GM23338 (cell line): ENCODE measurements around the gene DUSP15. TPM values are rescaled to one million over a fixed set of nuclear protein-coding genes. Genes with fewer than 3 reads are reported as not detected.

Source experiments
- ATAC-seq: fragments of 200-7000 bp; cut with Tn5 transposase; 3 replicates; pipeline ENCODE4 v1.9.1; 2020
- DNase-seq: peaks from one replicate; pipeline ENCODE4 v3.0.0-alpha.2; 2015; ENCODE audit warnings: low spot score
- H2AFZ ChIP-seq: fragments of 200-600 bp; sonication (generic); 2 replicates; pipeline ENCODE4 v1.8.0; 2016; ENCODE audit warnings: antibody characterized with exemption, mild to moderate bottlenecking, moderate library complexity
- H3F3A ChIP-seq: fragments of 200-600 bp; sonication (generic); replicated peaks from 2 replicates; pipeline ENCODE4 v1.8.0; 2017; ENCODE audit warnings: antibody characterized with exemption, mixed run types, low read depth
- H3K27ac ChIP-seq: fragments of 200-600 bp; sonication (generic); 2 replicates; pipeline ENCODE4 v1.6.1; 2016; ENCODE audit warnings: low read depth
- H3K27me3 ChIP-seq: fragments of 200-600 bp; sonication (generic); 2 replicates; pipeline ENCODE4 v1.8.0; 2016; ENCODE audit warnings: mild to moderate bottlenecking, mixed run types, moderate library complexity; ENCODE audit not compliant: insufficient read depth
- H3K36me3 ChIP-seq: fragments of 200-600 bp; sonication (generic); 2 replicates; pipeline ENCODE4 v1.8.0; 2016; ENCODE audit warnings: mild to moderate bottlenecking; ENCODE audit not compliant: insufficient read depth
- H3K4me1 ChIP-seq: fragments of 200-600 bp; sonication (generic); 2 replicates; pipeline ENCODE4 v1.8.0; 2016; ENCODE audit warnings: mild to moderate bottlenecking, moderate library complexity; ENCODE audit not compliant: insufficient read depth
- H3K4me2 ChIP-seq: fragments of 200-600 bp; sonication (generic); 2 replicates; pipeline ENCODE4 v1.7.1; 2017; ENCODE audit warnings: mixed run types
- H3K4me3 ChIP-seq: fragments of 200-600 bp; sonication (generic); 2 replicates; pipeline ENCODE4 v1.6.1; 2016; ENCODE audit warnings: mixed run types
- H3K79me2 ChIP-seq: fragments of 200-600 bp; sonication (generic); replicated peaks from 2 replicates; pipeline ENCODE4 v1.8.0; 2017; ENCODE audit warnings: mild to moderate bottlenecking; ENCODE audit not compliant: insufficient read depth
- H3K9me2 ChIP-seq: fragments of 200-600 bp; sonication (generic); 2 replicates; pipeline ENCODE4 v1.8.0; 2017; ENCODE audit not compliant: insufficient read depth
- H4K20me1 ChIP-seq: fragments of 200-600 bp; sonication (generic); replicated peaks from 2 replicates; pipeline ENCODE4 v1.8.0; 2017; ENCODE audit warnings: mild to moderate bottlenecking; ENCODE audit not compliant: insufficient read depth
- H3K27ac Mint-ChIP-seq: 2 replicates; pipeline ENCODE4 v1.8.0; 2020; ENCODE audit warnings: inconsistent platforms, mild to moderate bottlenecking, moderate library complexity, mixed read lengths
- H3K27me3 Mint-ChIP-seq: 3 replicates; pipeline ENCODE4 v1.8.0; 2022; ENCODE audit warnings: low read depth, mild to moderate bottlenecking, moderate library complexity, mixed read lengths, inconsistent platforms; ENCODE audit not compliant: insufficient read depth, poor library complexity
- H3K36me3 Mint-ChIP-seq: 3 replicates; pipeline ENCODE4 v1.8.0; 2021; ENCODE audit warnings: low read depth, mild to moderate bottlenecking, inconsistent platforms, moderate library complexity, mixed read lengths
- H3K4me1 Mint-ChIP-seq: 3 replicates; pipeline ENCODE4 v1.8.0; 2020; ENCODE audit warnings: mild to moderate bottlenecking, inconsistent platforms, mixed read lengths
- H3K4me3 Mint-ChIP-seq: 3 replicates; pipeline ENCODE4 v1.8.0; 2021; ENCODE audit warnings: moderate library complexity, mild to moderate bottlenecking, inconsistent platforms, mixed read lengths
- H3K9me3 Mint-ChIP-seq: 3 replicates; pipeline ENCODE4 v1.8.0; 2020; ENCODE audit warnings: moderate library complexity, mild to moderate bottlenecking, inconsistent platforms, mixed read lengths
- CREB1 ChIP-seq: fragments of 250-450 bp; sonication (Bioruptor Pico); IDR thresholded peaks from 2 replicates; pipeline ENCODE4 v1.5.0; 2020; ENCODE audit warnings: low read depth, mild to moderate bottlenecking, moderate library complexity
- CTCF ChIP-seq, 2 experiments: fragments of 200-600 bp in 1 of 2; sonication (generic) in 1 of 2; conservative IDR thresholded peaks; 2 replicates each; pipeline versions ENCODE4 v1.5.1 to v1.6.1; 2016 to 2017; ENCODE audit warnings: antibody characterized with exemption in 2 of 2, low read depth in 2 of 2, mild to moderate bottlenecking in 2 of 2, moderate library complexity in 1 of 2
- EZH2 ChIP-seq: fragments of 200-600 bp; sonication (generic); IDR thresholded peaks from one replicate; pipeline ENCODE4 v1.8.0; 2017; ENCODE audit warnings: antibody characterized with exemption, mild to moderate bottlenecking, low read depth; ENCODE audit not compliant: unreplicated experiment
- EZH2phosphoT487 ChIP-seq: fragments of 200-600 bp; sonication (generic); IDR thresholded peaks from one replicate; pipeline ENCODE4 v1.8.1; 2018; ENCODE audit warnings: antibody characterized with exemption; ENCODE audit not compliant: unreplicated experiment
- JUNB ChIP-seq: IDR thresholded peaks from one replicate; pipeline ENCODE4 v1.6.1; 2016; ENCODE audit warnings: antibody characterized with exemption; ENCODE audit not compliant: unreplicated experiment
- NANOG ChIP-seq: IDR thresholded peaks from 2 replicates; pipeline ENCODE4 v1.6.1; 2016; ENCODE audit warnings: antibody characterized with exemption, borderline replicate concordance
- POLR2AphosphoS5 ChIP-seq: IDR thresholded peaks from 2 replicates; pipeline ENCODE4 v1.6.1; 2016; ENCODE audit warnings: antibody characterized with exemption, low read depth
- STAT1 ChIP-seq: IDR thresholded peaks from one replicate; pipeline ENCODE4 v1.6.1; 2016; ENCODE audit warnings: antibody characterized with exemption; ENCODE audit not compliant: unreplicated experiment
- ZNF114 ChIP-seq: fragments of 250-450 bp; sonication (Bioruptor Pico); IDR thresholded peaks from 2 replicates; pipeline ENCODE4 v1.5.0; 2020; ENCODE audit warnings: mild to moderate bottlenecking, moderate library complexity
- ZNF331 ChIP-seq: fragments of 250-450 bp; sonication (Bioruptor Pico); IDR thresholded peaks from 2 replicates; pipeline ENCODE4 v1.5.0; 2020; ENCODE audit warnings: low read depth, mild to moderate bottlenecking, moderate library complexity
- polyA plus RNA-seq: library from polyadenylated mRNA; unstranded; fragments of >200 nt; fragmentation: Nextera tagmentation; extraction: Ambion mirVana; gene quantifications from 2 replicates; pipeline ENCODE4 v1.2.1, GENCODE V29; 2016
- total RNA-seq: library from RNA; depleted of rRNA; stranded (reverse); fragments of >200 nt; shearing (Covaris generic); gene quantifications from 2 replicates; pipeline ENCODE4 v1.2.3, GENCODE V29; 2014
- TF ChIP-seq, protein P1 (sequence below): IDR thresholded peaks from 2 replicates; pipeline ENCODE4 v1.6.1; 2016; ENCODE audit warnings: antibody characterized with exemption
- TF ChIP-seq, protein P2 (sequence below): fragments of 250-450 bp; sonication (Bioruptor Pico); IDR thresholded peaks from 2 replicates; pipeline ENCODE4 v1.5.0; 2020; ENCODE audit warnings: mild to moderate bottlenecking, moderate library complexity
- TF ChIP-seq, protein P3 (sequence below): IDR thresholded peaks from one replicate; pipeline ENCODE4 v1.6.1; 2018; ENCODE audit warnings: antibody characterized with exemption; ENCODE audit not compliant: unreplicated experiment

DUSP15 gene
- total and polyA plus RNA-seq, 2 experiments from 2014 or later, result 0.61 to 2.8 TPM

DNA sequence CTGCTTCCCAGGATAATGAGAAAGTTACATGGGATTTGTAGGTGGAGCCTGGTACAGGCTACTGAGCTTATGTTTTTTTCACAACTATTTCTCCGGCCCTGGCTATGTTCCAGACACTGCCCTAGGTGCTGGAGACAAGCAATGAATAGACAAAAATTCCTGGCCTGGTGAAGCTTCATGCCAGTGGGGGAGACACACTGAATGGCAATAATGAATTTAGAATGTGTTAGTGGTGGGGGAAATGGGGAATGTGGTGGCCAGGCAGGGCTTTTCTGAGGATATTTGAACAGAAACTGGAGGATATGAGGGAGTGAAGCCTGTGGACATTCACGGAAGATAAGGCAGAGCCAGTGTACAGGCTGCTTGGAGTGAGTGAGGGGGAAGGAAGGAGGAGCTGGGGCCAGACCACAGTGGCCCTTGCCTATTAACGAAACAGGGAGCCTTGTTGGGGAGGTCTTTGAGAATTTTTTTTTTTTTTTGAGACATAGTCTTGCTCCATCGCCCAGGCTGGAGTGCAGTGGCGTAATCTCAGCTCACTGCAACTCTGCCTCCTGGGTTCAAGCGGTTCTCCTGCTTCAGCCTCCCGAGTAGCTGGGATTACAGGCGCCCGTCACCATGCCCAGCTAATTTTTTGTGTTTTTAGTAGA, 31.6 kb downstream of the DUSP15 start:
- H3K36me3 ChIP-seq, result no peaks in the 10 kb centered on the region
- H3K79me2 ChIP-seq, result no peaks in the 10 kb centered on the region
- H3K4me3 Mint-ChIP-seq, result no peak overlapping the region
- H3K27ac Mint-ChIP-seq, result no peak overlapping the region
- peaks cover 21% of the 10 kb centered on the region; the same call in 1 of the 2 replicates for H3K4me1 ChIP-seq
- peaks cover 13% of the 10 kb centered on the region for H3K27me3 Mint-ChIP-seq
- no peak overlapping the region for H3K4me2 ChIP-seq
- no peaks in the 10 kb centered on the region for H3K36me3 Mint-ChIP-seq
- DNase-seq (no peak), ATAC-seq (no peak)
- H2AFZ ChIP-seq, result no peak overlapping the region; the same call in 1 of the 2 replicates
- 0 out of 2 replicates have a peak, but pooled peaks cover 4% of the 10 kb centered on the region for H3F3A ChIP-seq
- TF ChIP-seq EZH2, result no peak
- TF ChIP-seq, protein P1, sequence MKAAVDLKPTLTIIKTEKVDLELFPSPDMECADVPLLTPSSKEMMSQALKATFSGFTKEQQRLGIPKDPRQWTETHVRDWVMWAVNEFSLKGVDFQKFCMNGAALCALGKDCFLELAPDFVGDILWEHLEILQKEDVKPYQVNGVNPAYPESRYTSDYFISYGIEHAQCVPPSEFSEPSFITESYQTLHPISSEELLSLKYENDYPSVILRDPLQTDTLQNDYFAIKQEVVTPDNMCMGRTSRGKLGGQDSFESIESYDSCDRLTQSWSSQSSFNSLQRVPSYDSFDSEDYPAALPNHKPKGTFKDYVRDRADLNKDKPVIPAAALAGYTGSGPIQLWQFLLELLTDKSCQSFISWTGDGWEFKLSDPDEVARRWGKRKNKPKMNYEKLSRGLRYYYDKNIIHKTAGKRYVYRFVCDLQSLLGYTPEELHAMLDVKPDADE, result no peak
- no peak for TF ChIP-seq CTCF (conservative IDR thresholded peaks at IDR 0.05; ENCODE audit: low read depth in 2 of 2)
- no peak for TF ChIP-seq ZNF114 (CRISPR knock-in tag)
- TF ChIP-seq, protein P2, sequence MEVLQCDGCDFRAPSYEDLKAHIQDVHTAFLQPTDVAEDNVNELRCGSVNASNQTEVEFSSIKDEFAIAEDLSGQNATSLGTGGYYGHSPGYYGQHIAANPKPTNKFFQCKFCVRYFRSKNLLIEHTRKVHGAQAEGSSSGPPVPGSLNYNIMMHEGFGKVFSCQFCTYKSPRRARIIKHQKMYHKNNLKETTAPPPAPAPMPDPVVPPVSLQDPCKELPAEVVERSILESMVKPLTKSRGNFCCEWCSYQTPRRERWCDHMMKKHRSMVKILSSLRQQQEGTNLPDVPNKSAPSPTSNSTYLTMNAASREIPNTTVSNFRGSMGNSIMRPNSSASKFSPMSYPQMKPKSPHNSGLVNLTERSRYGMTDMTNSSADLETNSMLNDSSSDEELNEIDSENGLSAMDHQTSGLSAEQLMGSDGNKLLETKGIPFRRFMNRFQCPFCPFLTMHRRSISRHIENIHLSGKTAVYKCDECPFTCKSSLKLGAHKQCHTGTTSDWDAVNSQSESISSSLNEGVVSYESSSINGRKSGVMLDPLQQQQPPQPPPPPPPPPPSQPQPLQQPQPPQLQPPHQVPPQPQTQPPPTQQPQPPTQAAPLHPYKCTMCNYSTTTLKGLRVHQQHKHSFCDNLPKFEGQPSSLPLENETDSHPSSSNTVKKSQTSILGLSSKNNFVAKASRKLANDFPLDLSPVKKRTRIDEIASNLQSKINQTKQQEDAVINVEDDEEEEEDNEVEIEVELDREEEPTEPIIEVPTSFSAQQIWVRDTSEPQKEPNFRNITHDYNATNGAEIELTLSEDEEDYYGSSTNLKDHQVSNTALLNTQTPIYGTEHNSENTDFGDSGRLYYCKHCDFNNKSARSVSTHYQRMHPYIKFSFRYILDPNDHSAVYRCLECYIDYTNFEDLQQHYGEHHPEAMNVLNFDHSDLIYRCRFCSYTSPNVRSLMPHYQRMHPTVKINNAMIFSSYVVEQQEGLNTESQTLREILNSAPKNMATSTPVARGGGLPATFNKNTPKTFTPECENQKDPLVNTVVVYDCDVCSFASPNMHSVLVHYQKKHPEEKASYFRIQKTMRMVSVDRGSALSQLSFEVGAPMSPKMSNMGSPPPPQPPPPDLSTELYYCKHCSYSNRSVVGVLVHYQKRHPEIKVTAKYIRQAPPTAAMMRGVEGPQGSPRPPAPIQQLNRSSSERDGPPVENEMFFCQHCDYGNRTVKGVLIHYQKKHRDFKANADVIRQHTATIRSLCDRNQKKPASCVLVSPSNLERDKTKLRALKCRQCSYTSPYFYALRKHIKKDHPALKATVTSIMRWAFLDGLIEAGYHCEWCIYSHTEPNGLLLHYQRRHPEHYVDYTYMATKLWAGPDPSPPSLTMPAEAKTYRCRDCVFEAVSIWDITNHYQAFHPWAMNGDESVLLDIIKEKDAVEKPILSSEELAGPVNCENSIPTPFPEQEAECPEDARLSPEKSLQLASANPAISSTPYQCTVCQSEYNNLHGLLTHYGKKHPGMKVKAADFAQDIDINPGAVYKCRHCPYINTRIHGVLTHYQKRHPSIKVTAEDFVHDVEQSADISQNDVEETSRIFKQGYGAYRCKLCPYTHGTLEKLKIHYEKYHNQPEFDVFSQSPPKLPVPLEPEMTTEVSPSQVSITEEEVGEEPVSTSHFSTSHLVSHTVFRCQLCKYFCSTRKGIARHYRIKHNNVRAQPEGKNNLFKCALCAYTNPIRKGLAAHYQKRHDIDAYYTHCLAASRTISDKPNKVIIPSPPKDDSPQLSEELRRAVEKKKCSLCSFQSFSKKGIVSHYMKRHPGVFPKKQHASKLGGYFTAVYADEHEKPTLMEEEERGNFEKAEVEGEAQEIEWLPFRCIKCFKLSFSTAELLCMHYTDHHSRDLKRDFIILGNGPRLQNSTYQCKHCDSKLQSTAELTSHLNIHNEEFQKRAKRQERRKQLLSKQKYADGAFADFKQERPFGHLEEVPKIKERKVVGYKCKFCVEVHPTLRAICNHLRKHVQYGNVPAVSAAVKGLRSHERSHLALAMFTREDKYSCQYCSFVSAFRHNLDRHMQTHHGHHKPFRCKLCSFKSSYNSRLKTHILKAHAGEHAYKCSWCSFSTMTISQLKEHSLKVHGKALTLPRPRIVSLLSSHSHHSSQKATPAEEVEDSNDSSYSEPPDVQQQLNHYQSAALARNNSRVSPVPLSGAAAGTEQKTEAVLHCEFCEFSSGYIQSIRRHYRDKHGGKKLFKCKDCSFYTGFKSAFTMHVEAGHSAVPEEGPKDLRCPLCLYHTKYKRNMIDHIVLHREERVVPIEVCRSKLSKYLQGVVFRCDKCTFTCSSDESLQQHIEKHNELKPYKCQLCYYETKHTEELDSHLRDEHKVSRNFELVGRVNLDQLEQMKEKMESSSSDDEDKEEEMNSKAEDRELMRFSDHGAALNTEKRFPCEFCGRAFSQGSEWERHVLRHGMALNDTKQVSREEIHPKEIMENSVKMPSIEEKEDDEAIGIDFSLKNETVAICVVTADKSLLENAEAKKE (CRISPR knock-in tag), result no peak
- no peak for TF ChIP-seq NANOG
- no peak for TF ChIP-seq EZH2phosphoT487
- TF ChIP-seq, protein P3, sequence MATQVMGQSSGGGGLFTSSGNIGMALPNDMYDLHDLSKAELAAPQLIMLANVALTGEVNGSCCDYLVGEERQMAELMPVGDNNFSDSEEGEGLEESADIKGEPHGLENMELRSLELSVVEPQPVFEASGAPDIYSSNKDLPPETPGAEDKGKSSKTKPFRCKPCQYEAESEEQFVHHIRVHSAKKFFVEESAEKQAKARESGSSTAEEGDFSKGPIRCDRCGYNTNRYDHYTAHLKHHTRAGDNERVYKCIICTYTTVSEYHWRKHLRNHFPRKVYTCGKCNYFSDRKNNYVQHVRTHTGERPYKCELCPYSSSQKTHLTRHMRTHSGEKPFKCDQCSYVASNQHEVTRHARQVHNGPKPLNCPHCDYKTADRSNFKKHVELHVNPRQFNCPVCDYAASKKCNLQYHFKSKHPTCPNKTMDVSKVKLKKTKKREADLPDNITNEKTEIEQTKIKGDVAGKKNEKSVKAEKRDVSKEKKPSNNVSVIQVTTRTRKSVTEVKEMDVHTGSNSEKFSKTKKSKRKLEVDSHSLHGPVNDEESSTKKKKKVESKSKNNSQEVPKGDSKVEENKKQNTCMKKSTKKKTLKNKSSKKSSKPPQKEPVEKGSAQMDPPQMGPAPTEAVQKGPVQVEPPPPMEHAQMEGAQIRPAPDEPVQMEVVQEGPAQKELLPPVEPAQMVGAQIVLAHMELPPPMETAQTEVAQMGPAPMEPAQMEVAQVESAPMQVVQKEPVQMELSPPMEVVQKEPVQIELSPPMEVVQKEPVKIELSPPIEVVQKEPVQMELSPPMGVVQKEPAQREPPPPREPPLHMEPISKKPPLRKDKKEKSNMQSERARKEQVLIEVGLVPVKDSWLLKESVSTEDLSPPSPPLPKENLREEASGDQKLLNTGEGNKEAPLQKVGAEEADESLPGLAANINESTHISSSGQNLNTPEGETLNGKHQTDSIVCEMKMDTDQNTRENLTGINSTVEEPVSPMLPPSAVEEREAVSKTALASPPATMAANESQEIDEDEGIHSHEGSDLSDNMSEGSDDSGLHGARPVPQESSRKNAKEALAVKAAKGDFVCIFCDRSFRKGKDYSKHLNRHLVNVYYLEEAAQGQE, result no peak
- TF ChIP-seq STAT1, result no peak
- no peak for TF ChIP-seq POLR2AphosphoS5
- no peak for TF ChIP-seq ZNF331 (CRISPR knock-in tag)
- TF ChIP-seq CREB1 (CRISPR knock-in tag), result no peak
- TF ChIP-seq JUNB, result no peak
- 0 out of 2 replicates have a peak, but pooled peaks cover 5% of the 10 kb centered on the region for H3K9me2 ChIP-seq
- no peak overlapping the region for H3K27ac ChIP-seq
- H4K20me1 ChIP-seq, result no peaks in the 10 kb centered on the region
- H3K27me3 ChIP-seq, result no peaks in the 10 kb centered on the region
- peaks cover 28% of the 10 kb centered on the region for H3K4me1 Mint-ChIP-seq
- H3K9me3 Mint-ChIP-seq, result peaks cover 16% of the 10 kb centered on the region; the same call in 2 of the 3 replicates
- H3K4me3 ChIP-seq, result no peak overlapping the region
